Measurements from ENCODE around the gene TOGARAM2. TPM values are rescaled to one million over a fixed set of nuclear protein-coding genes. Genes with fewer than 3 reads are reported as not detected.

The TOGARAM2 gene
- total RNA-seq, 2 donors from 2014 or later, result 2.0 to 6.6 TPM

- H3K27me3 ChIP-seq, result no peaks in the 10 kb centered on the region
- H3K4me1 ChIP-seq, result peaks cover 0 to 11% of the 10 kb centered on the region in 2 donors
- no peaks in the 10 kb centered on the region for H3K9me3 ChIP-seq
- peak overlapping the region in 1 of 2 donors; percentile 20 for H3K4me3 ChIP-seq
- no peak for TF ChIP-seq CTCF (IDR thresholded peaks at IDR 0.05)
- H3K27ac ChIP-seq, result peak overlapping the region in 1 of 2 donors; percentile 75
- H3K36me3 ChIP-seq, result no peaks in the 10 kb centered on the region
- DNase-seq (ENCODE audit: low spot score), result no peak
Observed at GRCh38 chr2:29070526-29070925, 89.4 kb downstream of the TOGARAM2 start.

- H3K9me3 ChIP-seq, result no peaks in the 10 kb centered on the region
- no peak for TF ChIP-seq CTCF (IDR thresholded peaks at IDR 0.05)
- H3K27me3 ChIP-seq, result no peaks in the 10 kb centered on the region
- peaks cover 0 to 10% of the 10 kb centered on the region in 2 donors for H3K4me1 ChIP-seq
- no peak for DNase-seq (ENCODE audit: low spot score)
- no peak overlapping the region for H3K4me3 ChIP-seq
- H3K36me3 ChIP-seq, result no peaks in the 10 kb centered on the region
- H3K27ac ChIP-seq, result peak overlapping the region in 1 of 2 donors; percentile 75
Observed at GRCh38 chr2:29071032-29071975, 90.2 kb downstream of the TOGARAM2 start.

GRCh38 chr2:29072251-29072650 is 91.2 kb downstream of the TOGARAM2 start:
- H3K9me3 ChIP-seq, result no peaks in the 10 kb centered on the region
- TF ChIP-seq CTCF (IDR thresholded peaks at IDR 0.05), result no peak

GRCh38 chr2:29072971-29073725 is 92.0 kb downstream of the TOGARAM2 start:
- Histone ChIP-seq H3K27ac (peak overlapping the region; percentile 64 to 83), H3K36me3 (no peaks in the 10 kb centered on the region), H3K27me3 (no peaks in the 10 kb centered on the region), H3K9me3 (no peaks in the 10 kb centered on the region), H3K4me1 (peaks cover 0 to 10% of the 10 kb centered on the region in 2 donors), H3K4me3 (no peak overlapping the region)
- DNase-seq (ENCODE audit: low spot score), result no peak
- no peak for TF ChIP-seq CTCF (IDR thresholded peaks at IDR 0.05)

More at GRCh38 chr2:29072251-29072650, 91.2 kb downstream of the TOGARAM2 start:
- no peaks in the 10 kb centered on the region for H3K36me3 ChIP-seq
- H3K27ac ChIP-seq, result peak overlapping the region in 1 of 2 donors; percentile 83
- no peaks in the 10 kb centered on the region for H3K27me3 ChIP-seq
- DNase-seq (ENCODE audit: low spot score), result no peak
- H3K4me3 ChIP-seq, result no peak overlapping the region
- H3K4me1 ChIP-seq, result peaks cover 0 to 10% of the 10 kb centered on the region in 2 donors

- Histone ChIP-seq H3K4me3 (no peak overlapping the region), H3K27ac (peak overlapping the region; percentile 64 to 83), H3K9me3 (peaks cover 0 to 3% of the 10 kb centered on the region in 2 donors), H3K4me1 (peaks cover 0 to 10% of the 10 kb centered on the region in 2 donors), H3K36me3 (no peaks in the 10 kb centered on the region), H3K27me3 (no peaks in the 10 kb centered on the region)
- no peak for DNase-seq (ENCODE audit: low spot score)
- no peak for TF ChIP-seq CTCF (IDR thresholded peaks at IDR 0.05)
Observed at GRCh38 chr2:29073933-29074332, 92.8 kb downstream of the TOGARAM2 start.

All from right atrium auricular region (tissue), 2 donors.